DND-41 (cell line): ENCODE data around the gene TAS2R10.
A peak's percentile ranks its signal among the peaks of the same experiment; 100 is the strongest.

ENCODE experiments used
- ATAC-seq: fragments of 200-7000 bp; cut with Tn5 transposase; 3 replicates; pipeline ENCODE4 v1.9.1; 2021; ENCODE audit warnings: low read depth; ENCODE audit not compliant: insufficient read depth
- DNase-seq: peaks from one replicate; pipeline ENCODE4 v3.0.0-alpha.2; 2020
- H2AFZ ChIP-seq: 2 replicates; pipeline ENCODE4 v1.6.0; 2012; ENCODE audit warnings: low read depth, low read length
- H3K27ac ChIP-seq: 2 replicates; pipeline ENCODE4 v1.5.1; 2012; ENCODE audit warnings: low read length, inconsistent platforms
- H3K27me3 ChIP-seq: fragments of 200-600 bp; sonication (generic); 2 replicates; pipeline ENCODE4 v1.6.0; 2012; ENCODE audit warnings: low read length, mild to moderate bottlenecking, inconsistent platforms; ENCODE audit not compliant: insufficient read depth, poor library complexity
- H3K36me3 ChIP-seq: 2 replicates; pipeline ENCODE4 v1.5.1; 2012; ENCODE audit warnings: low read length, inconsistent platforms; ENCODE audit not compliant: insufficient read depth
- H3K4me1 ChIP-seq: 2 replicates; pipeline ENCODE4 v1.5.1; 2012; ENCODE audit warnings: mild to moderate bottlenecking, low read length; ENCODE audit not compliant: insufficient read depth
- H3K4me2 ChIP-seq: 2 replicates; pipeline ENCODE4 v1.6.0; 2012; ENCODE audit warnings: mild to moderate bottlenecking, moderate library complexity, low read length, inconsistent platforms; ENCODE audit not compliant: insufficient read depth
- H3K4me3 ChIP-seq, 2 experiments: fragments of 200-600 bp in 1 of 2; shearing (Covaris generic) in 1 of 2; 2 replicates each; pipeline ENCODE4 v1.5.1; 2012 to 2016; ENCODE audit warnings: inconsistent platforms in 2 of 2, low read length in 2 of 2, mild to moderate bottlenecking in 2 of 2, low read depth in 1 of 2, moderate library complexity in 1 of 2
- H3K79me2 ChIP-seq: 2 replicates; pipeline ENCODE4 v1.6.0; 2012; ENCODE audit warnings: low read length, inconsistent platforms; ENCODE audit not compliant: insufficient read depth
- H3K9ac ChIP-seq: 2 replicates; pipeline ENCODE4 v1.6.0; 2012; ENCODE audit warnings: low read depth, mild to moderate bottlenecking, inconsistent platforms, low read length, moderate library complexity
- H3K9me3 ChIP-seq: 2 replicates; pipeline ENCODE4 v1.5.1; 2012; ENCODE audit warnings: low read length, moderate library complexity, mild to moderate bottlenecking, inconsistent platforms; ENCODE audit not compliant: insufficient read depth, severe bottlenecking
- H4K20me1 ChIP-seq: 2 replicates; pipeline ENCODE4 v1.6.0; 2012; ENCODE audit warnings: low read length; ENCODE audit not compliant: insufficient read depth
- EZH2 ChIP-seq: IDR thresholded peaks from 3 replicates; pipeline ENCODE4 v1.6.1; 2012; ENCODE audit warnings: borderline replicate concordance, low read depth, mild to moderate bottlenecking, moderate library complexity, low read length, inconsistent platforms; ENCODE audit not compliant: severe bottlenecking
- TF ChIP-seq, protein P1 (sequence below): IDR thresholded peaks from 2 replicates; pipeline ENCODE4 v1.5.1; 2012; ENCODE audit warnings: borderline replicate concordance, low read length, moderate library complexity, mild to moderate bottlenecking; ENCODE audit not compliant: poor library complexity, severe bottlenecking; ENCODE audit errors: extremely low read depth

Gene TAS2R10, protein sequence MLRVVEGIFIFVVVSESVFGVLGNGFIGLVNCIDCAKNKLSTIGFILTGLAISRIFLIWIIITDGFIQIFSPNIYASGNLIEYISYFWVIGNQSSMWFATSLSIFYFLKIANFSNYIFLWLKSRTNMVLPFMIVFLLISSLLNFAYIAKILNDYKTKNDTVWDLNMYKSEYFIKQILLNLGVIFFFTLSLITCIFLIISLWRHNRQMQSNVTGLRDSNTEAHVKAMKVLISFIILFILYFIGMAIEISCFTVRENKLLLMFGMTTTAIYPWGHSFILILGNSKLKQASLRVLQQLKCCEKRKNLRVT

DNA sequence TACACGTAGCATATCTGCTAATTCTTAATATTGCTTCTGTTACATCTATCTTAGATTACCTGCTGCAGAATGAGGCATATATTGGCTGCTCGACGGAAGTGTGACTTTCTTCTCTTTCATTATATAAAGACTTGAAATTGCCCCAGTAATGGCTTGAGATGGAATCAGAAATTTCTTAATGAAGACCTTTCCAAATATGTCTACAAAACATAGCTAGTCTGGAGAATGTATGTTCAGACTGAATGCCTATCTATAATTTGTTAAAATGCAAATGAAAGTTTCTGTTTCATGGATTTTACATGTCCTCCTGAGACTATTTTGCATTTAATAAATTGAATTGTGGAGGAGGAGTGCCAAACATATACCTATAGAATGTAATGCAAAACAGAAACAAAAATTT, at the start of gene TAS2R10:
Gene TAS2R10, minus strand, starts transcription at position 101 of the 400 bp plus-strand sequence. Its CDS starts 89 bp downstream, at position 12.
- Histone ChIP-seq H3K4me3 (no peak within 1 kb of the TSS), H3K27me3 (no peaks in the 10 kb centered on the region), H3K4me2 (no peak within 1 kb of the TSS), H3K4me1 (no peaks in the 10 kb centered on the region), H3K27ac (no peak within 1 kb of the TSS), H3K79me2 (no peaks in the 10 kb centered on the region), H4K20me1 (no peaks in the 10 kb centered on the region), H3K36me3 (no peaks in the 10 kb centered on the region), H3K9me3 (no peaks in the 10 kb centered on the region), H2AFZ (no peak within 1 kb of the TSS), H3K9ac (no peak within 1 kb of the TSS)
- TF ChIP-seq EZH2: no peak
- TF ChIP-seq, protein P1, sequence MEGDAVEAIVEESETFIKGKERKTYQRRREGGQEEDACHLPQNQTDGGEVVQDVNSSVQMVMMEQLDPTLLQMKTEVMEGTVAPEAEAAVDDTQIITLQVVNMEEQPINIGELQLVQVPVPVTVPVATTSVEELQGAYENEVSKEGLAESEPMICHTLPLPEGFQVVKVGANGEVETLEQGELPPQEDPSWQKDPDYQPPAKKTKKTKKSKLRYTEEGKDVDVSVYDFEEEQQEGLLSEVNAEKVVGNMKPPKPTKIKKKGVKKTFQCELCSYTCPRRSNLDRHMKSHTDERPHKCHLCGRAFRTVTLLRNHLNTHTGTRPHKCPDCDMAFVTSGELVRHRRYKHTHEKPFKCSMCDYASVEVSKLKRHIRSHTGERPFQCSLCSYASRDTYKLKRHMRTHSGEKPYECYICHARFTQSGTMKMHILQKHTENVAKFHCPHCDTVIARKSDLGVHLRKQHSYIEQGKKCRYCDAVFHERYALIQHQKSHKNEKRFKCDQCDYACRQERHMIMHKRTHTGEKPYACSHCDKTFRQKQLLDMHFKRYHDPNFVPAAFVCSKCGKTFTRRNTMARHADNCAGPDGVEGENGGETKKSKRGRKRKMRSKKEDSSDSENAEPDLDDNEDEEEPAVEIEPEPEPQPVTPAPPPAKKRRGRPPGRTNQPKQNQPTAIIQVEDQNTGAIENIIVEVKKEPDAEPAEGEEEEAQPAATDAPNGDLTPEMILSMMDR: no peak
- DNase-seq (no peak), ATAC-seq (no peak)

DNA sequence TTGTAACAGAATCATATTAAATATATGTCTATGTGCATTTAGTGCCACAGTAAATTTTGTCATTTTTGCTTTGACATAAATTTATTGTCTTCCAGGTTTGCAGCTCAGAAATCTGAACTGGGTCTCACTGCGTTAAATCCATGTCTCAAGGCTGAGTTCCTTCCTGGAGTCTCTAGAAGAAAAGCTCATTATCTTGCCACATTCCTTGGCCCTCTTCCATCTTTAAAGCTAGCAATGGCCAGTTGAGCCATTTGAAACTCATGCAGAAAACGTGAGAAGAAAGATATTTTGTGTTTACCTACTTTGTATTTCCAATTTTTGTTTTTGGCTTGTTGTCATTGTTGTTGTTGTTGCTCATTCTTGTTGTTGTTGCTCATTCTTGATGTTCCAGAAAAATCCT, 47.2 kb upstream of the TAS2R10 start:
- Histone ChIP-seq H3K9ac (no peak overlapping the region), H2AFZ (no peak overlapping the region), H3K27ac (no peak overlapping the region), H3K36me3 (peaks cover 16% of the 10 kb centered on the region), H3K79me2 (no peaks in the 10 kb centered on the region), H3K27me3 (no peaks in the 10 kb centered on the region), H3K4me1 (no peaks in the 10 kb centered on the region), H3K9me3 (no peaks in the 10 kb centered on the region), H3K4me2 (no peak overlapping the region), H3K4me3 (no peak overlapping the region), H4K20me1 (no peaks in the 10 kb centered on the region)
- TF ChIP-seq, protein P1: no peak
- no peak for TF ChIP-seq EZH2
- DNase-seq (no peak), ATAC-seq (no peak)

DNA sequence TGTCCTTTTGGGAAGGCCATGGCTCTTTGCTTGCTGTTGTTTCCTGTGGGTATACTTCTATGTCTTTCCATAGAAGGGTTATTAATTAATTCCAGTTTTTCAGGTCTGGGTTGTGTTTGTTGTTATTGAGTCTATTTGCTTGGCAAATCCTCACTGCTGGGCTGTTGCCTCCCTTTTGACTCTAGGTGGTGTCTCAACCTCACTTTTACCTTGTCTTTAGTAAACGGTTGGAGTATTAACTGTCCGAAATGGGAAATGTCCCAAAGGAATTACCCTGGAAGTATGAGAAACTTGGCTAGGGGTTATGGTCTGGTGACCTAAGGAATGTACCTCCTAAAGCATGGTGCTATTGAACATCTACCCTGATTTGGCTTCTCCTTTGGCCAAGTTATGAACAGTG, 41.2 kb upstream of the TAS2R10 start:
- TF ChIP-seq, protein P1: peak; percentile 10
- TF ChIP-seq EZH2: no peak
- DNase-seq (no peak), ATAC-seq (no peak)
- H3K9me3 ChIP-seq: peaks cover 6% of the 10 kb centered on the region
- H3K27me3 ChIP-seq: no peaks in the 10 kb centered on the region
- H3K79me2 ChIP-seq: no peaks in the 10 kb centered on the region
- no peak overlapping the region for H3K4me3 ChIP-seq
- H3K27ac ChIP-seq: no peak overlapping the region
- H3K9ac ChIP-seq: no peak overlapping the region
- H2AFZ ChIP-seq: no peak overlapping the region
- H4K20me1 ChIP-seq: no peaks in the 10 kb centered on the region
- H3K36me3 ChIP-seq: 0 out of 2 replicates have a peak, but pooled peaks cover 6% of the 10 kb centered on the region
- H3K4me2 ChIP-seq: no peak overlapping the region
- H3K4me1 ChIP-seq: no peaks in the 10 kb centered on the region
